Keratinocyte (primary cell): ENCODE measurements around the gene FAM118B.

Experiments used
- EZH2 ChIP-seq: IDR thresholded peaks from one replicate; pipeline ENCODE4 v1.6.1; 2012; ENCODE audit warnings: inconsistent platforms, mild to moderate bottlenecking, low read length, moderate library complexity
- TF ChIP-seq, protein P1 (sequence below), 3 experiments: IDR thresholded peaks in 1 of 3; conservative IDR thresholded peaks in 1 of 3; optimal IDR thresholded peaks in 1 of 3; 2 replicates in 2 of 3; 3 replicates in 1 of 3; pipeline versions ENCODE3 to v1.5.1; 2011; ENCODE audit warnings: low read length in 3 of 3, mild to moderate bottlenecking in 3 of 3, moderate library complexity in 2 of 3, control low read depth in 1 of 3, inconsistent platforms in 1 of 3; ENCODE audit not compliant: insufficient read depth in 2 of 3; ENCODE audit errors: extremely low read depth in 1 of 3

DNA sequence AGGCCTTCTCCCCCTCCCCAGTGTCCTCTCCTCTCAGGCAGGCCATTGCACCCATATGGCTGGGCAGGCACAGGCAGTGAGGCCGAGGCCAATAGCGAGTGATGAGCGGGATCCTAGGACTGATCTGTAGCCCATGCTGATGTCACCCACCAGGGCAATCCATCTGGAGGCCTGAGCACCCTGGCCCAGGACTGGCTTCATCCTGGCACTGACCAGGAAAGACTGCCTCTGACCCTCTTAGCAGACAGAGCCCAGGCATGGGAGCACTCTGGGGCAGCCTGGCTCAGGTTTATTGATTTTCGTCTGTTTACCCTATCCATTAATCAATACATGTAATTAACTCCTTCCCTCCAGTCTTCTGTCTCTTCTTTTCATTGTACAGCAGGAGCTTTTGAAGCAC is 66.2 kb downstream of the FAM118B start:
- TF ChIP-seq, protein P1, sequence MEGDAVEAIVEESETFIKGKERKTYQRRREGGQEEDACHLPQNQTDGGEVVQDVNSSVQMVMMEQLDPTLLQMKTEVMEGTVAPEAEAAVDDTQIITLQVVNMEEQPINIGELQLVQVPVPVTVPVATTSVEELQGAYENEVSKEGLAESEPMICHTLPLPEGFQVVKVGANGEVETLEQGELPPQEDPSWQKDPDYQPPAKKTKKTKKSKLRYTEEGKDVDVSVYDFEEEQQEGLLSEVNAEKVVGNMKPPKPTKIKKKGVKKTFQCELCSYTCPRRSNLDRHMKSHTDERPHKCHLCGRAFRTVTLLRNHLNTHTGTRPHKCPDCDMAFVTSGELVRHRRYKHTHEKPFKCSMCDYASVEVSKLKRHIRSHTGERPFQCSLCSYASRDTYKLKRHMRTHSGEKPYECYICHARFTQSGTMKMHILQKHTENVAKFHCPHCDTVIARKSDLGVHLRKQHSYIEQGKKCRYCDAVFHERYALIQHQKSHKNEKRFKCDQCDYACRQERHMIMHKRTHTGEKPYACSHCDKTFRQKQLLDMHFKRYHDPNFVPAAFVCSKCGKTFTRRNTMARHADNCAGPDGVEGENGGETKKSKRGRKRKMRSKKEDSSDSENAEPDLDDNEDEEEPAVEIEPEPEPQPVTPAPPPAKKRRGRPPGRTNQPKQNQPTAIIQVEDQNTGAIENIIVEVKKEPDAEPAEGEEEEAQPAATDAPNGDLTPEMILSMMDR (optimal IDR thresholded peaks at IDR 0.05 in 1 of 3, IDR thresholded peaks at IDR 0.05 in 1 of 3, conservative IDR thresholded peaks at IDR 0.05 in 1 of 3; ENCODE audit: extremely low read depth in 1 of 3, insufficient read depth in 2 of 3, low read length in 3 of 3), result no peak
- no peak for TF ChIP-seq EZH2
